Psoas muscle (tissue), 8 donors: Measurements from ENCODE around the gene LRRC10B. TPM values are rescaled to one million over a fixed set of nuclear protein-coding genes. Genes with fewer than 3 reads are reported as not detected.

Source experiments
- ATAC-seq, 4 donors: fragments of 200-7000 bp; cut with Tn5 transposase; one replicate each; pipeline ENCODE4 v1.9.1; 2020; ENCODE audit warnings: moderate library complexity in 3 of 4, mild to moderate bottlenecking in 2 of 4
- DNase-seq, 2 donors: peaks; one replicate each; pipeline ENCODE4 v3.0.0-alpha.2; 2020
- H3K27ac ChIP-seq: fragments of 200-600 bp; one replicate; pipeline ENCODE4 v1.8.0; 2022
- H3K27me3 ChIP-seq, 3 donors: fragments of 200-600 bp in 1 of 3; one replicate each; pipeline versions ENCODE4 v1.6.1 to v1.8.0; 2013 to 2022; ENCODE audit warnings: low read length in 2 of 3, mild to moderate bottlenecking in 2 of 3, moderate library complexity in 1 of 3; ENCODE audit not compliant: insufficient read depth in 3 of 3
- H3K36me3 ChIP-seq, 2 donors: fragments of 200-600 bp in 1 of 2; one replicate each; pipeline versions ENCODE4 v1.6.1 to v1.8.0; 2013 to 2022; ENCODE audit warnings: low read depth in 1 of 2, mild to moderate bottlenecking in 1 of 2, moderate library complexity in 1 of 2; ENCODE audit not compliant: insufficient read depth in 1 of 2
- H3K4me1 ChIP-seq: fragments of 200-600 bp; one replicate; pipeline ENCODE4 v1.8.0; 2022
- H3K4me3 ChIP-seq: fragments of 200-600 bp; one replicate; pipeline ENCODE4 v1.8.0; 2022; ENCODE audit warnings: mild to moderate bottlenecking
- H3K9me3 ChIP-seq: fragments of 200-600 bp; one replicate; pipeline ENCODE4 v1.8.0; 2022
- CTCF ChIP-seq: fragments of 200-600 bp; IDR thresholded peaks from one replicate; pipeline ENCODE4 v1.8.0; 2022; ENCODE audit warnings: antibody characterized with exemption
- WGBS, 3 donors: extraction: QIAGEN DNeasy Blood & Tissue Kit; methylation state at CpG; one replicate each; pipeline versions ENCODE4 v1.1.6 to v1.1.7; 2013; 5-methylcytosine and 5-hydroxymethylcytosine counted together
- intact Hi-C, 2 donors: fragments of 100-400 bp; cut with DNase I; formaldehyde crosslinking; loops; one replicate each; pipeline versions ENCODE4 v1.11.0 to v1.14.2; 2022
- polyA plus RNA-seq, 3 donors: library from polyadenylated mRNA; stranded (reverse); fragments of 200-250 nt; gene quantifications; one replicate each; pipeline ENCODE4 v1.2.3, GENCODE V29; 2013
- total RNA-seq, 4 donors: library from RNA; stranded (reverse); fragmentation: NEBNext Ultra II Directional in 2 of 4; extraction: Animal tissue kit (Norgen Biotek cat#: 25700) in 2 of 4; gene quantifications; one replicate each; pipeline versions ENCODE4 v1.2.1 to v1.2.4, GENCODE V29; 2021 to 2023
- donor health status: healthy with polysubstance abuse.
- donor health status: DM: no; HTN: no; CAD: no; lungs with moderate emphysema.
- donor health status: Bipolar disorder and iron deficiency.
- donor health status: healthy.
- donor health status: DM: yes; HTN: yes; CAD: no.
- donor health status: DM: no; HTN: no; CAD: no.
- donor health status: DM: no; HTN: no; CAD: no.
- donor health status: DM: yes; HTN: yes; CAD: no.

Gene LRRC10B
- total and polyA plus RNA-seq, 7 donors = 0.24 to 2.1 (median 0.52) TPM; not detected in 1

- intact Hi-C loops = loop anchor here in 1 of 2 donors (10.0 kb wide), 1 partner anchor 263 kb away; no protein-coding TSS in a partner anchor
- peak overlapping the region; percentile 28 for H3K4me3 ChIP-seq
- no peaks in the 10 kb centered on the region for H3K27me3 ChIP-seq
- ATAC-seq (peak; percentile 88 to 92 (median 92)), DNase-seq (peak; percentile 88 to 93)
- TF ChIP-seq CTCF = no peak
- peaks cover 3% of the 10 kb centered on the region for H3K9me3 ChIP-seq
- H3K36me3 ChIP-seq = peaks cover 0 to 14% of the 10 kb centered on the region in 2 donors
- peak overlapping the region; percentile 92 for H3K27ac ChIP-seq
- H3K4me1 ChIP-seq = peaks cover 23% of the 10 kb centered on the region
- 20 to 42% (median 22%) methylated on average over 5 of the region's 5 CpGs for WGBS, 3 donors
Observed at GRCh38 chr11:61472282-61472681, 36.3 kb upstream of the LRRC10B start.

- 63 to 72% (median 66%) methylated on average over 5 of the region's 5 CpGs for WGBS, 3 donors
- Histone ChIP-seq H3K36me3 (peaks cover 0 to 14% of the 10 kb centered on the region in 2 donors), H3K27ac (peak overlapping the region; percentile 92), H3K27me3 (no peaks in the 10 kb centered on the region), H3K4me3 (no peak overlapping the region), H3K4me1 (peaks cover 29% of the 10 kb centered on the region), H3K9me3 (peaks cover 3% of the 10 kb centered on the region)
- intact Hi-C loops = loop anchor here in 1 of 2 donors (10.0 kb wide), 1 partner anchor 262 kb away; no protein-coding TSS in a partner anchor
- TF ChIP-seq CTCF = no peak
- peak; percentile 50 to 70 for DNase-seq
- peak; percentile 37 to 73 (median 56) for ATAC-seq
Observed at GRCh38 chr11:61472868-61473267, 35.7 kb upstream of the LRRC10B start.

GRCh38 chr11:61473370-61474012, 35.1 kb upstream of the LRRC10B start:
- no peak for TF ChIP-seq CTCF
- H3K36me3 ChIP-seq = peaks cover 0 to 8% of the 10 kb centered on the region in 2 donors
- intact Hi-C loops = loop anchor here in 1 of 2 donors (10.0 kb wide), 1 partner anchor 261 kb away; no protein-coding TSS in a partner anchor
- no peak overlapping the region for H3K4me3 ChIP-seq
- no peaks in the 10 kb centered on the region for H3K27me3 ChIP-seq
- peaks cover 3% of the 10 kb centered on the region for H3K9me3 ChIP-seq
- WGBS, 3 donors = 70 to 86% (median 73%) methylated on average over 3 of the region's 3 CpGs
- ATAC-seq = no peak
- no peak for DNase-seq
- H3K4me1 ChIP-seq = peaks cover 29% of the 10 kb centered on the region
- peak overlapping the region; percentile 92 for H3K27ac ChIP-seq

- 76 to 87% (median 81%) methylated on average over 6 of the region's 6 CpGs for WGBS, 3 donors
- peak overlapping the region; percentile 92 for H3K27ac ChIP-seq
- H3K4me3 ChIP-seq = no peak overlapping the region
- no peaks in the 10 kb centered on the region for H3K27me3 ChIP-seq
- H3K36me3 ChIP-seq = peaks cover 0 to 1% of the 10 kb centered on the region in 2 donors
- H3K9me3 ChIP-seq = peaks cover 3% of the 10 kb centered on the region
- ATAC-seq (no peak), DNase-seq (no peak)
- intact Hi-C loops = loop anchor here in 1 of 2 donors (10.0 kb wide), 1 partner anchor 261 kb away; no protein-coding TSS in a partner anchor
- peaks cover 29% of the 10 kb centered on the region for H3K4me1 ChIP-seq
- no peak for TF ChIP-seq CTCF
Observed at GRCh38 chr11:61474013-61474643, 34.4 kb upstream of the LRRC10B start.
